Measurements from ENCODE around the gene FAM200A. TPM values are rescaled to one million over a fixed set of nuclear protein-coding genes. Genes with fewer than 3 reads are reported as not detected.
A peak's percentile ranks its signal among the peaks of the same experiment; 100 is the strongest.
"Not testable (repeated sequence)": the region's sequence is repeated elsewhere in the genome, so short reads cannot be mapped to it uniquely, and the experiment has no call there.

FAM200A gene
- total RNA-seq (2014; rRNA removed; shearing (Covaris generic)), result 6.8 and 7.9 TPM in 2 replicates

- H3K27me3 ChIP-seq (replicated peaks), result no peaks in the 10 kb centered on the region
- H3K4me1 ChIP-seq (replicated peaks), result peaks cover 12% of the 10 kb centered on the region
- H3K27ac ChIP-seq, result peak within 1 kb of the TSS; percentile 61
- no peaks in the 10 kb centered on the region for H3K9me3 ChIP-seq (replicated peaks)
- DNase-seq (ENCODE audit: low read depth in 1 of 2, low spot score in 2 of 2), result peak; percentile 83 to 87
- H3K4me3 ChIP-seq, result peak within 1 kb of the TSS; percentile 77
- H3K36me3 ChIP-seq, result peaks cover 50% of the 10 kb centered on the region
Measured at GRCh38 chr7:99551767-99552463, at the start of gene FAM200A. Gene FAM200A, minus strand, starts transcription at chr7:99552114. Its CDS starts 3,707 bp downstream, at chr7:99548407.

GRCh38 chr7:99599836-99600235, 47.9 kb upstream of the FAM200A start:
- Histone ChIP-seq H3K9me3 (replicated peaks) (no peaks in the 10 kb centered on the region), H3K27me3 (replicated peaks) (no peaks in the 10 kb centered on the region), H3K4me3 (no peak overlapping the region), H3K27ac (no peak overlapping the region), H3K4me1 (replicated peaks) (no peaks in the 10 kb centered on the region), H3K36me3 (no peaks in the 10 kb centered on the region)
- no peak for DNase-seq (ENCODE audit: low read depth in 1 of 2, low spot score in 2 of 2)

DNA sequence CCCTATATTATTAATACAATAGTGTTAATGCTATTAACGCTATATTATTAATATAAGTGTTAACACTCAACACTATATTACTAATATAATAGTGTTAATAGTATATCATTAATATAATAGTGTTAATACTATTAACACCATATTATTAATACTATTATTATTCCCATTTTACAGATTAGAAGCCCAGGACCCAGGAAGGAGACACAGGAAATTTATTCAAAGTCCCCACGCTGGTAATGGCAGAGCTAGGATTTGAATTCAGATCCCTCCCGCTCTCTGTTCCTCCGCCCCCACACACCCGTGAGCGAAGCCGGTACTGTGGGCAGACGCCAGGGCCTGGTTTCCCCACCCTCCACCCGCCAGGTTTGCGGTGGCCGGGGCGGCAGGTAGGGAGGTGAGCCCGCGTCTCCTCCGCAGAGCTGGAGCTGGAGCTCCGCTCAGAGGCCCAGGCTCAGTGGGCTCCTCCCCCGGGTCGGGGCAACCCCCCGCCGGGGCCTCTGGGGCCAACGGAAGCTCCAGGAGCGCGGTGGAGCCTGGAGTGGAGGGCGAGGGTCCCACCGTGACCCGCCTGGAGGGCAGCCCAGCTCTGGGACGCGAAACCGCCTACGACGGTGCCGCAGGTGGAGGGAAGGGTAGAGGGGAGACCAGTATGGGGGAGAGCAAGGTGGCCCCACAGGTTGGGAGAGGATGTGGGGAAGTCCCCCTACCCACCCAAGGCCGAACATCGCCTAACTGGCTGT, 46.0 kb upstream of the FAM200A start, which contains the start of gene TMEM225B:
Gene TMEM225B (plus strand): TSS at position 506 of the 740 bp plus-strand sequence. CDS start 6,122 bp downstream, outside the sequence.
- no peak within 1 kb of the TSS for H3K27ac ChIP-seq
- no peak within 1 kb of the TSS for H3K4me3 ChIP-seq
- no peaks in the 10 kb centered on the region for H3K36me3 ChIP-seq
- no peak for DNase-seq (ENCODE audit: low read depth in 1 of 2, low spot score in 2 of 2)
- H3K27me3 ChIP-seq (replicated peaks), result no peaks in the 10 kb centered on the region
- no peaks in the 10 kb centered on the region for H3K4me1 ChIP-seq (replicated peaks)
- no peaks in the 10 kb centered on the region for H3K9me3 ChIP-seq (replicated peaks)

DNA sequence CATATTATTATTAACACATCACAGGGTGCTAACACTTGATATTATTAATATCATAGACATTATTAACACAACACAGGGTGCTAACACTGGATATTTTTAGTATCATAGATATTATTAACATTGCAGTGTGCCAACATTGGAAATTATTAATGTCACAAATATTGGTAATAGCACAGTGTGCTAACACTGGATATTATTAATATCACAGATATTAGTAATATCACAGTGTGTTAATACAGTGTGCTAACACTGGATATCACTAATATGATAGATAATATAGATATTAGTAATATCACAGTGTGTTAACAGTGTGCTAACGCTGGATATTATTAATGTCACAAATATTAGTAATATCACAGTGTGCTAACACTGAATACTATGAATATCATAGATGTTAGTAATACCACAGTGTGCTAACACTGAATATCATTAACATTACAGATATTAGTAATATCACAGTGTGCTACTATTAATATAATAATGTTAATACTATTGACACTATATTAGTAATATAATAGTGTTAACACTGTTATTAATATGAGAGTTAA, 44.6 kb upstream of the FAM200A start:
- Histone ChIP-seq H3K36me3 (no peaks in the 10 kb centered on the region), H3K4me3 (no peak overlapping the region), H3K9me3 (replicated peaks) (no peaks in the 10 kb centered on the region), H3K27me3 (replicated peaks) (no peaks in the 10 kb centered on the region), H3K27ac (no peak overlapping the region), H3K4me1 (replicated peaks) (no peaks in the 10 kb centered on the region)
- DNase-seq (ENCODE audit: low read depth in 1 of 2, low spot score in 2 of 2), result no peak

DNA sequence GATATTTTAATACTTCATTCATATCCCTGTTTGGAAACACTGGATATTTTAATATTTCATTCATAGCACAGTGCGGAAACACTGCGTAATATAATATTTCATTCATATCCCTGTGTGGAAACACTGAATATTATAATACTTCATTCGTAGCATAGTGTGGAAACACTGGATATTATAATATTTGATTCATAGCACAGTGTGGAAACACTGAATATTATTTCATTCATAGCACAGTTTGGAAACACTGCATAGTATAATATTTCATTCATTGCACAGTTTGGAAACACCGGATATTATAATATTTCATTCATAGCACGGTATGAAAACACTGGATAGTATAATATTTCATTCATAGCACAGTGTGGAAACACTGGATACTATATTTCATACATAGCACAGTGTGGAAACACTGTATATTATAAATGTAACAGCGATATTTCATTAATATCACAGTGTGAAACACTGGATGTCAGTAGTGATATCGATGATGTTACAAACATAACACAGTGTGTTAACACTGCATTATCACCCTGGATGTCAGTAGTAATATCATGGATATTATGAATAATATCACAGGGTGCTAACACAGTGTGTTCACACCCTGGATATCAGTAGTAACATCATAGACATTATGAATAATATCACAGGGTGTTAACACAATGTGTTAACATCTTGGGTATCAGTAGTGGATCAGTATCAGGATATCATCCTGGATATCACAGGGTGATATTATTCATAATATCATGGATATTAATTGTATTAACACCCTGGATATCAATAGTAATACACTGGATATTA, 43.2 kb upstream of the FAM200A start:
- no peaks in the 10 kb centered on the region; the same call in 1 of the 2 replicates for H3K27me3 ChIP-seq (replicated peaks)
- H3K4me1 ChIP-seq (replicated peaks), result no peaks in the 10 kb centered on the region

GRCh38 chr7:99588868-99589267, 37.0 kb upstream of the FAM200A start:
- no peaks in the 10 kb centered on the region for H3K4me1 ChIP-seq (replicated peaks)
- no peaks in the 10 kb centered on the region for H3K9me3 ChIP-seq (replicated peaks)
- no peak for DNase-seq (ENCODE audit: low read depth in 1 of 2, low spot score in 2 of 2)
- H3K27ac ChIP-seq, result no peak overlapping the region
- no peaks in the 10 kb centered on the region; the same call in 1 of the 2 replicates for H3K27me3 ChIP-seq (replicated peaks)
- no peaks in the 10 kb centered on the region for H3K36me3 ChIP-seq
- H3K4me3 ChIP-seq, result no peak overlapping the region

More for the DNA sequence above, 43.2 kb upstream of the FAM200A start:
- H3K9me3 ChIP-seq (replicated peaks), result no peaks in the 10 kb centered on the region
- H3K36me3 ChIP-seq, result no peaks in the 10 kb centered on the region
- DNase-seq (ENCODE audit: low read depth in 1 of 2, low spot score in 2 of 2), result no peak
- H3K4me3 ChIP-seq, result no peak overlapping the region
- H3K27ac ChIP-seq, result no peak overlapping the region

- Histone ChIP-seq H3K36me3 (peaks cover 11% of the 10 kb centered on the region), H3K4me3 (peak overlapping the region; percentile 35; the same call in 1 of the 2 replicates), H3K4me1 (replicated peaks) (peaks cover 48% of the 10 kb centered on the region)
- H3K9me3 ChIP-seq (replicated peaks); DNase-seq (ENCODE audit: low read depth in 1 of 2, low spot score in 2 of 2); H3K27me3 ChIP-seq (replicated peaks); H3K27ac ChIP-seq: not testable (repeated sequence)
Measured at GRCh38 chr7:99580778-99581332, 28.9 kb upstream of the FAM200A start.

GRCh38 chr7:99579956-99580777, 28.3 kb upstream of the FAM200A start:
- peak; percentile 44 to 59 for DNase-seq (ENCODE audit: low read depth in 1 of 2, low spot score in 2 of 2)
- H3K27me3 ChIP-seq (replicated peaks), result no peaks in the 10 kb centered on the region
- peaks cover 53% of the 10 kb centered on the region for H3K4me1 ChIP-seq (replicated peaks)
- no peak overlapping the region for H3K27ac ChIP-seq
- peaks cover 18% of the 10 kb centered on the region for H3K36me3 ChIP-seq
- H3K9me3 ChIP-seq (replicated peaks), result no peaks in the 10 kb centered on the region
- H3K4me3 ChIP-seq, result peak overlapping the region; percentile 35

DNA sequence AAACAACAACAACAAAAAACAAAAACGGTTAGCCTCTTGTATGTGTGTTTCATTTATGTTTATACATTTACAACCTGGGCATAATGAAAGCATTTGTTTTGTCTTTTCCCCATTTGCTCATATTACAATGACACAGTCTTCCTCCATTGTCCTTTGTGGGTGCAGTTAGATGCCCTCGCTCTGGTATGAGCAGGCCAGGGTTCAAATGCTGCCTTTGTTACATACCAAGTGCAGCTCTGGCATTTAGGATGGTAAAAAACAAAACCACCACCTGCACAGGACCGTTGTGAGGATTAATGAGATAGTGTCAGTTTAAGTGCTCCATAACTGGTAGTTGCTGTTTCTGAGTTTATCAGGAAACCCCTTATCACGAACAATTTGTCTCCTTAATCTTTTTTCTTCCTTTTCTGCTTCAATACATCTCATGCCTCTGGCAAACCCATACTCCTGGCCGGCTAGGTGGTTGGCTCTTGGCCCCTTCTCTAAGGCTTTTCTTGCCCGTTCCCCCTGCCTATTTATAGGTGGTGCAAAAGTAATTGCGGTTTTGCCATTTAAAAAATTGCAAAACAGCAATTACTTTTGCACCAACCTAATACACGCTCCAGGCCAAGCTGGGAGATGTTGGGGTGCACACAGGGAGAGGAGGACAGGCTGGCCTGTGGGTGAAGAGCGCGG, 27.5 kb upstream of the FAM200A start:
- Histone ChIP-seq H3K4me1 (replicated peaks) (peaks cover 56% of the 10 kb centered on the region), H3K4me3 (no peak overlapping the region; the same call in 1 of the 2 replicates), H3K9me3 (replicated peaks) (no peaks in the 10 kb centered on the region), H3K27me3 (replicated peaks) (no peaks in the 10 kb centered on the region), H3K36me3 (peaks cover 26% of the 10 kb centered on the region), H3K27ac (no peak overlapping the region)
- no peak for DNase-seq (ENCODE audit: low read depth in 1 of 2, low spot score in 2 of 2)

GRCh38 chr7:99576251-99576650, 24.3 kb upstream of the FAM200A start:
- H3K27me3 ChIP-seq (replicated peaks), result no peaks in the 10 kb centered on the region
- H3K9me3 ChIP-seq (replicated peaks), result no peaks in the 10 kb centered on the region
- peaks cover 56% of the 10 kb centered on the region for H3K4me1 ChIP-seq (replicated peaks)
- no peak overlapping the region for H3K27ac ChIP-seq
- H3K4me3 ChIP-seq, result no peak overlapping the region
- DNase-seq (ENCODE audit: low read depth in 1 of 2, low spot score in 2 of 2), result no peak
- peaks cover 56% of the 10 kb centered on the region for H3K36me3 ChIP-seq

GRCh38 chr7:99573257-99573656, 21.3 kb upstream of the FAM200A start:
- no peak for DNase-seq (ENCODE audit: low read depth in 1 of 2, low spot score in 2 of 2)
- Histone ChIP-seq H3K4me1 (replicated peaks) (peaks cover 31% of the 10 kb centered on the region), H3K27ac (no peak overlapping the region), H3K4me3 (no peak overlapping the region), H3K27me3 (replicated peaks) (no peaks in the 10 kb centered on the region), H3K36me3 (peaks cover 83% of the 10 kb centered on the region), H3K9me3 (replicated peaks) (no peaks in the 10 kb centered on the region)

DNA sequence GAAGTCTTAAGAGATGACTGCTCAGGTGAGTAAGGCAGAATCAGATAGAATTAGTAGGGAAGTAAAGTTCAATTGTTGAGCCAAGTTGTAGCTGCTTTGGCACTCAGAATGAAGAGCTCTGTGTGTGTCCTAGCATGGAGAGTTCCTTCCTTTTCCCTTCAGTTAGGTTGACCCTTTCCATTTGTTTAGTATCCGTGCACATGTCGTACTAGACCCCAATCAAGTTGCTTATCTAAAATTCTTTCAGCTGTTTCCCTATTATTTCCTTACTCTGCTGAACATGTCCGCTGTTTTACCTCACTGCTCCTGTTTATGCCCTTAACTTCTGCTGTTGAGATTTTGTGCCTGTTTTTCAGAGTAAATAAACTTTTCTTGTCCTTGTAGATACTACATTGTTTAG, 19.9 kb upstream of the FAM200A start:
- peaks cover 16% of the 10 kb centered on the region for H3K4me1 ChIP-seq (replicated peaks)
- H3K36me3 ChIP-seq, result peaks cover 94% of the 10 kb centered on the region
- H3K4me3 ChIP-seq, result no peak overlapping the region
- DNase-seq (ENCODE audit: low read depth in 1 of 2, low spot score in 2 of 2), result no peak
- H3K27me3 ChIP-seq (replicated peaks), result no peaks in the 10 kb centered on the region
- H3K27ac ChIP-seq, result no peak overlapping the region
- no peaks in the 10 kb centered on the region for H3K9me3 ChIP-seq (replicated peaks)
